NCI-H1930 (cell line): ENCODE results near the gene CCDC7.
"Not testable (repeated sequence)": the region's sequence is repeated elsewhere in the genome, so short reads cannot be mapped to it uniquely, and the experiment has no call there.

ENCODE experiments used
- DNase-seq, 2 experiments: peaks; one replicate each; lab custom pipeline; 2025; lab: John Stamatoyannopoulos, UW

Gene CCDC7

DNA sequence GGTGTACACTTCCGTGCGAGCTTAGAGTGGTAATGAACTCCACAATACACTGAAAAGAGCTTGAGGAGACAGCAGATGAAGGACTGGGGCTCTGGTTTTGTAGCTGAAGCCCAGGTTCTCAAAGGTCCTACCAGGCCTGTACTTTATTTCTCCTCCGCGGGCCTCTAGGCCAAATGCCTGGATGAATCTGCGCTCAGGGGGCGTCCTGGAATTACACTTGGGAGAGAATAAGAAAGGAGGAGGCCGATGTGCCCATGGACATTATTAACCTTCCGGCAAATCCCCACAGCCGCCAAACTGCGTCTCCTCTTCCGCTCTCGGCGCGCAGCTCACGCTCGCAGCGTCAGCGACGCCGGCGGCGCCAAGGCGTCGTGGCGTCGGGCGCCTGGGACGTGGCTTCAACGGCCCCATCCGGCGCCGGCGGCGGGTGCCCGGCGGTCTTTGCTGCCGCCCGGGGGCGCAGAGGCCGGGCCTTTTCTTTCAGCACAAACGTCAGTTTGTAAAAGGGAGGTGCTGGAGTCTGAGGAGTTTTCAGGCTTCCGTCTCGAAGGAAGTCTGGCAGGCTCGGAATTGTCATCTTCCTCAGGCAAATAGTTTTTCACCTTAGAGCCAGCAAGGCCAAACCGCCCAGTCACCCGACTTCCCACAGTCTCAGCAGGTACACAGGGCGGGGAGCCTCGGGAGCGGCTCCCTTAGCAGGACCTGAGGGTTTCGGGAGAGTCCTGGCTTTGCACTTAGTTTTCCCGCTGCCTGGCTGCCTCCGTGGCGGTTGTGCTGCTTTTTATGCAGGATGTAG is at the start of gene CCDC7:
TSS of gene CCDC7 (plus strand) at position 401 of the 796 bp plus-strand sequence. CDS start 5,503 bp downstream, outside the sequence.
- DNase-seq = peak; percentile 12 to 59

DNA sequence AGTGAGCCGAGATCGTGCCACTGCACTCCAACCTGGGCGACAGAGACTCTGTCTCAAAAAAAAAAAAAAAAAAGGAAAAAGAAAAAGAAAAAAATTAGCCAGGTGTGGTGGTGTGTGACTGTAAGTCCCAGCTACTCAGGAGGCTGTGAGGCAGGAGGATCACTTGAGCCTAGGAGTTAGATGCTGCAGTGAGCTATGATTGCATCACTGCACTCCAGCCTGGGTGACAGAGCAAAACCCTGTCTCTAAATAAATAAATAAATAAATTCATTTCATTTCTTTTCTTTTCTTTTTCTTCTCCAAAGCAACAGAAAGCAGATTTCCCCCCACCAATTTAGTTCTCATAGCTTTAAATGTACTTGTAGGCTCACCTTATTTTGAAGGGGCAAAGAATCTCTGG is 48.8 kb upstream of the CCDC7 start:
- not testable (repeated sequence) for DNase-seq

DNA sequence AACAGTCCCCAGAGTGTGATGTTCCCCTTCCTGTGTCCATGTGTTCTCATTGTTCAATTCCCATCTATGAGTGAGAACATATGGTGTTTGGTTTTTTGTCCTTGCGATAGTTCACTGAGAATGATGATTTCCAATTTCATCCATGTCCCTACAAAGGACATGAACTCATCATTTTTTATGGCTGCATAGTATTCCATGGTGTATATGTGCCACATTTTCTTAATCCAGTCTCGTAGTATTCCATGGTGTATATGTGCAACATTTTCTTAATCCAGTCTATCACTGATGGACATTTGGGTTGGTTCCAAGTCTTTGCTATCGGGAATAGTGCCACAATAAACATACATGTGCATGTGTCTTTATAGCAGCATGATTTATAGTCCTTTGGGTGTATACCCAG is 46.2 kb upstream of the CCDC7 start:
- not testable (repeated sequence) for DNase-seq

DNA sequence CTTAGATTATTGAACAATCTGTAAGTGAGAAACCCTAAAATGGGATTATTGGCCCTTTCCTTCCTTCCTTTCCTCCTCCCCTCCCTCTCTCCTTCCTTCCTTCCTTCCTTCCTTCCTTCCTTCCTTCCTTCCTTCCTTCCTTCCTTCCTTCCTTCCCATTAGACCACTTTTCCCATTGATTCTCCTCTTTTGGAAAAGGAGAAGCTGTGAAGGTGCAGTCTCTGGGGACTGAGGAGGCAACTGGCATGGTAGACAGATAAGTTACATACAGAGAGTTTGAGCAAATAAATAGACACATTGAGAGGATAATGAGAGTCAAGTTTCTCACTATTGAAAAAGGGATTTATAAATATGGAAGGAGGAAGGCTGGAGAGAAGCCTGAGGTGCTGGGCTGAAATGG is 45.0 kb upstream of the CCDC7 start:
- no peak for DNase-seq

DNA sequence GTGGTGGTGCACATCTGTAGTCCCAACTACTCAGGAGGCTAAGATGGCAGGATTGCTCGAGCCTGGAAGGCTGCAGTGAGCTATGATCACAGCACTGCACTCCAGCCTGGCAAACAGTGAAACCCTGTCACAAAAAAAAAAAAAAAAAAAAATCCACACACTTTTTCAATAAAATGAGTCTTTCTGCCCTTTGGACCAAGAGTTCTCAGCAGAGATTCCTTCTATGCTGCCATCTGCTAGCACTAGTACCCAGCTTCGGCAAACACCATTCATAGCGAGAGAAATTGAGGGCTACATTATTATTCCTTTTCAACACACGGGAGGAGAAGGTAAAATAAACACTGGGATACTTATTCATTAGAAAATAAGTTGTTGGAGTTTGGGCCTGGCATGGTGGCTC is 43.4 kb upstream of the CCDC7 start:
- DNase-seq = no peak

DNA sequence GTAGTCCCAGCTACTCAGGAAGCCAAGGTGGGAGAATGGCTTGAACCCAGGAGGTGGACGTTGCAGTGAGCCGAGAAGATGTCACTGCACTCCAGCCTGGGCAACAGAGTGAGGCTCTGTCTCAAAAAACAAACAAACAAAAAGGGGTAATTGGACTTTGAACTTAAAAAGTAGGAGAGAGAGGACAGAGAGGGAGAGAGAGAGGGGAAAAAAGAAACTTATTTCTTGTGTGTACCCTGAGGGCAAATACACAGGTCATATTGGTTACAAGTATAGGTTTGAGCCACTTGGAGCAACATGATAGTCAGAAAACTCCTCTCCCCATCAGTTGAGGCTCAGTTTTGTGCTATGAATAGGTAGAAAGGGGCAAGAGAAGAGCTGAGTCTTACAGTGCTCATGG is 42.8 kb upstream of the CCDC7 start:
- DNase-seq = no peak

DNA sequence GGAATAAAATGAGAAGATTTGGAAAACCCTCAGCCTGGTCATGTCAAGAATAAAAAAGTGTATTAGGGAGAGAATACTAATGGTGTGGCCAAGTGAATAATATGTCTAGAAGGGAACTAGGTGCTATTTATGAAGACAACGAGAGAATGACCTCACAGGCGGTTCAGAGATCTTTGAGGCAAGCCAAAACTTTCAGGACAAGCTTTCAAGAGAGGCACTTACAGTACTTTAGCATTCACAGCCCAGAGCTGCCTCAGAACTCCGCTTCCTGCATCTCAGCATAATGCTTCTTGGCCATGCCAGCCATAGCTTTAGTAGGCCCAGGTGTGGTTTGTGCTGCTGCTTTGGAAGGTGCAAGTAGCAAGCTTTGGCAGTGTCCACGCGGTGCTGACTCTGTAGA is 37.2 kb upstream of the CCDC7 start:
- DNase-seq = no peak

DNA sequence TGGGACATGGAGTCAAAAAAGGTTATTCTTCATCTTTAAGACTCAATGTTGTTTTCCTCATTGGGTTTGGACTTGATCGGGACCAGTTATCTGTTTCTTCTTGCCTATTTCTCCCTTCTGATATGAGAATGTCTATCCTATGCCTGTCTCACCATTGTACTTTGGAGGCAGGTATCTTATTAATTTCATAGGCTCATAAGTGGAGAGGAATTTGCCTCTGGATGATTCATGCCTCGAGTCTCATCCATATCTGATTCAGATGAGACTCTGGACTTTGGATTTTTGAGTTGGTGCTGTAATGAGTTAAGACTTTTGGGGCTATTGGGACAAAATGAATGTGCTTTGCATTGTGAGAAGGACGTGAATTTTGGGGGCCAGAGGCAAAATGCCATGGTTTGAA is 36.2 kb upstream of the CCDC7 start:
- DNase-seq = no peak

DNA sequence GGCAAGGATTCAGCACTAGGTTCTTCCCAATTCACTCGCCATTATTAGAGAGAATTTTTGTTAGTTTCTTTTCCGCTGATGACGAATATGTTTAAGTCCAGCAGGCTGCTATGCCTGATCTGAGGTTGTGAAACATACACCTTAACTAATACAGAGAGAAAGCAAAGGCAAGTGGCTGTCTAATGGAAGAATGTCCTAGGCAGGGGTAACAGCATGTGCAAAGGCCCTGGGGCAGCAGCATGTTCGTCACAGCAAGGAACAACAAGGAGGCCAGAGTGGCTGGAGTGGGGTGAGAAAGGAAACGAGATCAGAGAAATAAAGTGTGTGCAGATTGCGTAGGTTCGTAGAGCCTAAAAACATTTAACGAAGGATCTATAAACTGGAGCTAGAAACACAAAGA is 35.4 kb upstream of the CCDC7 start:
- DNase-seq = no peak

DNA sequence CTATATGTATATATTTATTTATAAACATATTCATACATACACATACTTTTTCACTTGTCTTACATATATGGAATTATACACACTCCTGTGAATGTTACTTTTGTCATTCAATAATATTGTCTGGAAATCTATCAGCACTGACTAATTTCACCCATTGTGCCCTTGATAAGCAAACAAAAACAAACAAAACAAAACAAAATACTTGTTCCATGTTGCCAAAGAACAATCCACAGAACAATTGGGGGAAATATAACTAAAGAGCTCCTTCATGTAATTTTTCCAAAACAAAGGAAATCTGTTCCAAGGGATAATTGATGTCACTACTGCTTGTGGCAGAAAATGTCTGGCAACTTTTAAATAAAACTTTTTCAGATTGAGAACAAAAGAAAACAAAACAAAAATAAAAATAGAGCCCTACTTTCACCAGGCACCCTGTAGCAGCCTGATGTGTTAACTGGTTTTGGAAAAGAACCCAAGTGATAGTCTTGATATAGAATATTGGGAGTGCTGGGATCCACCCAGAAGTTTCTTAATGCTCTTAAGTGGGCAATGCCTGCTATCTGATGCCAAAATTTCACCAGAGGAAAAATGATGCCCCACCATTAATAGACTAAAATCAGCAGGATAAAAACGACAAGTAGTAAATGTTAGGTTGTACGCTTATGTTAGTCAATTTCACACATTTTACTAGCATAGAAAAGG is 34.0 kb upstream of the CCDC7 start:
- no peak for DNase-seq

DNA sequence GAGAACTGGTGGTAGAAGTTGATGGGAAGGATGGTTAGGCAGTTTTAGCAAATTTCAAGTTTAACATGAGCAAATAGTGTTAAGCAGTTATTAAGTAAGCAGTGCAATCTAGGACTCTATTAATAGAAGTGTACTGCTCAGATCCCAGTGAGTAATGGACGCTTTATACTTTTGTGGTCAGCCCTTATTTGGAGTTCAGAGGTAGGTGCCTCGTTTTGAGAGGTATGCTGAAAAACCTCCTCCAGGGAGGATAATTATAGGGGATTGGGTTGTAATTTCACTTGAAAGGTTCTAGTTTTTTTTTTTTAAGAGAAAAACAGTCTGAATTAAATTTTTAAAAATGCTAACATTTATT is 33.5 kb upstream of the CCDC7 start:
- no peak for DNase-seq

DNA sequence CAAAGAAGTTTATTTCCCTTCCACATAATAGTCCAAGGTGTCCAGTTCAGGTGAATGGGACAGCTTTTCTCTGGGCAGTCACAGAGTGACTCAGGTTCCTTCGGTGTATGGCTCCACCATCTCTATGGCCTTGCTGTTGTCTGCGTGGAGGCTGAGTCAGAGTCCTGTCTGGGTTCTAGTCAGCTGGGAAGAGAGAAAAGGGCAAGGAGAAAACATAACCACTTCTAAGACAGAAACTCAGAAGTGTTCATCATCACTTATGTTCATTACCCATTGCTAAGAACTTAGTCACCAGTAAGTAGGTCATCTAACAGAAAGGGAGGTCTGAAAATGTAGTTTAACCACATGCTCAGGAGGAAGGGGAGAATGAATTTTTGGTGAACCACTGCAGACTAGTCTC is 32.4 kb upstream of the CCDC7 start:
- no peak for DNase-seq

DNA sequence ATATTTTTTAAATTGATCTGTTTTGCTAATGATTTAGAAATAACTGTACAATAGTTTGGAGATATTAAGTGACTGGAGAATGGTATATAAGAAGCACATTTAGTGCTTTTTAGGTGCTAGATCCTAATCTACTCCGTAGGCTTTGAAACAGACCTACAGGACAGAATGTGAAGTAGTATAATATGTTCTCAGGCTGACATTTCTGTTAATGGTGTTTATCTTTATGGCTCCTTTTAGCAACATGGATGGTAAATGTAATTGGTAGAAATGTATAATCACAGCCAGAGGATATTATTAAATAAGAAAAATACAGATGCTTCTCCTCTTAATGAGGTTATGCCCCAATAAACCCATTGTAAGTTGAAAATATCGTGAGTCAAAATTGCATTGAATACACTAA is 30.6 kb upstream of the CCDC7 start:
- no peak for DNase-seq

DNA sequence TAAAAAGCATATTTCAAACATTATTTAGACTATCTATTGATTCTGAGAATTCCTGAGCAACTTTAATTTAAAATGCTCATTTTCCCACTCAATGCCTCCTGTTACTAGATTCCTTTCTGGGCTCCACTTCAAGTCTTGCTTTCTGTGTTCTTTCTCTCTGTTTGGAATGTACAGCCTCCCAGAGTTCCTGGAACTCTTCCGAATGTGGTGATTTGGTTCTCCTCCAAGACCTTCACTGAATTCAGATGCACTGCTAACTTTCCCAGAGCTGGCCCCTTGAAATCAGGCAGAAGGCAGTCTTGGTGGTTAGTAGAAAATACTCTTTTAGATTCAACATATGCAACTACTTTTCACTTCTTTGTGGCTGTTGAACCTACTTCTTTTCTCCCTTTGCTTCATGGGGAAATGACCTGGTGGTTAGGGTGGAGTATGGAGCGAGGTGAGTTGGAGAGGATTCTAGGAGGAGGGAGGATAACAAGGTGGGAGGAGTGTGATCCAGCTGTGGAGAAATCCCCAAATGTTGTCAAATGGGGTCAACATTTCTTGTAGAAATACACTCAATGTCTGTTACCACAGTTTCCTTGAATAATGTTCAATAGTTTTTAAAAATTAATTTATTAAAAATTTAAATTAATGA is 27.9 kb upstream of the CCDC7 start:
- no peak for DNase-seq

DNA sequence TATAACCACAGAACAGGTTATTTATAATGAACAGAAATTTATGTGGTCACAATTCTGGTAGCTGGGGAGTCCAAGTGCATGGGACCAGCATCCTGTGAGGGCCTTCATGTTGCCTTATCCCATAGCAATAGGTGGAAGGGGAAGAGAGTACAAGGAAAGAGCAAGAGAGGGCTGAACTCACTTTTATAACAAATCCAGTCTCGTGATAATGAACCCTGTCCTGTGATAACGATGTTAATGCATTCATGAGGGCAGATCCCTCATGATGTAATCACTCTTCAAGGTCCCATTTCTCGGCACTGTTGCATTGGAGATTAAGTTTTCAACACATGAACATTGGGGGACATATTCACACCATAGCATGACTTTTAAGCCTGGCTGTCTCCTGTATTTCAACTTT is 27.4 kb upstream of the CCDC7 start:
- DNase-seq = no peak

DNA sequence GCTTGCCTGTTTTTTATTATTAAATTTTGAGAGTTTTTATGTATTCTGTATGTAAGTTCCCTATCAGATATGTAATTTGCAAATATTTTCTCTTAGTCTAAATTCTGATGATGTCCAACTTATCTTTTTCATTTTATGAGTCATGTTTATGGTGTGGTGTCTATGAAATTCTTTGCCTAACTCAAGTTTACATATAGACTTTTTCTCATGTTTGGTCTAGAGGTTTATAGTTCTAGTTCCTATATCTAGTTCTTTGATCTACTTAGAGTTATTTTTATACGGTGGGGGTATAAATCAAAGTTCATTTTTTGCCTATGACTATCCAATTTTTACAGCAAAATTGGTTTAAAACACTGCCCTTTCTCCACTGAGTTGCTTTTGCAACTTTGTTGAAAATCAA is 26.3 kb upstream of the CCDC7 start:
- DNase-seq = no peak

DNA sequence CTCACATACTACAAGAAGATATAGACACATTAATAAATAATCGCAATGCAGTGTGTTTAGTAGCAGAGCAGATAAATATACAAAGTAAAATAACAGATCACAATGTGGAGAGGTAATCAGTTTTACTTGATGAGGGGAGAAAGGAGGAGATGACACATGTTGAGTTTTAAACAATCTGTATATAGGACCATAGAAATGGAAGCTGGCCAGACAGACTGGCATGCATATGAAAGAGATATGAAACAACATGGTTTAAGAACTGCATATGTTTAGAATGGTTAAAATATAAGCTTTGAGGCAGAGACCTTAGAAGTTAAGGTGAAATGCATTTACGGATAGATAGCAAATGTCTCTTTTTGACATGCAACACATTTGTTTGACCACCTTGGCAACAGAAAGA is 19.8 kb upstream of the CCDC7 start:
- DNase-seq = no peak

DNA sequence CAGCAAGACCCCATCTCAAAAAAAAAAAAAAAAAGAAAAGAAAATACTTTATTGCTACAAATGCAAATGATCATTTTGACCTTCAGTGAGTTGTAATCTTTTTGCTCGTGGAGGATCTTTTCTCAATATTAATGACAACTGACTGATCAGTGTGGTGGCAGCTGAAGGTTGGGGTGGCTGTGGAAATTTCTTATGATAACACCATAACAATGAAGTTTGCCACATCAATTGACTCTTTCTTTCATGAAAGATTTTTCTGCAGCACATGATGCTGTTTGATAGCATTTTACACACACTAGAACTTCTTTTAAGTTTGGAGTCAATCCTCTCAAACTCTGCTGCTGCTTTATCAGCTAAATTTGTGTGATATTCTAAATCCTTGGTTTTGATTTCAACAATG is 12.4 kb upstream of the CCDC7 start:
- DNase-seq = no peak

DNA sequence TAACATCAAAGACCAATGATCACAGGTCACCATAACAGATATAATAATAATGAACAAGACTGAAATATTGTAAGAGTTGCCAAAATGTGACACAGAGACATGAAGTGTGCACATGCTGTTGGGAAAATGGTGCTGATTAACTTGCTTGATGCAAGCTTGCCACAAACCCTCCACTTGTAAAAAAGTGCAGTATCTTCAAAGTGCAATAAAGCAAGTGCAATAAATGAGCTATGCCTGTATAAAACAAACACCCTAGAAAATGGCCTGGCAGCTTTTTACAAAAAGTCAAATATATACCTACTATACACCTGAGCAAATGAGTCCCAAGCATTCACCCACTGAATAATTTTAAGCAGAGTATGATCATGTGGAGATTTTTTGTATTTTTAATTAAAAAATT is 9.7 kb upstream of the CCDC7 start:
- no peak for DNase-seq

DNA sequence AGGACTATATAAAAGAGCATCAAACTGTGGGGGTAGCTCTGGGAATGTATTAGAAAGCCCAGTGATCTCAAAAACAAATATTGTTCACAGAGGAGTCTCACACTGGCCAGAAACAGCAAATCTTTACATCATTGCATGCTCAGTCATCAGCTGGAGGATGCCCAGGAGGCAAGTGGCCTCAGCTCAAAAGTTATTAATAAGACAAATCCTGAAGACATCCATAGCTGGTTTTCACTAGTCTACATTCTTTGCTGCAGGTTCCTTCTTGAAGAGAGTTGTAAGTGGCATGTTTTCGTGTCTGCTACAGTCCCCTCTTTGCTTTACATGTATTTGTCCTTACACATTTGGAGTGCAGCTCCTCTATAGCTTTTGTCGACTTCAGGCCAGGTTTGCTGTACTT is 8.6 kb upstream of the CCDC7 start:
- no peak for DNase-seq

DNA sequence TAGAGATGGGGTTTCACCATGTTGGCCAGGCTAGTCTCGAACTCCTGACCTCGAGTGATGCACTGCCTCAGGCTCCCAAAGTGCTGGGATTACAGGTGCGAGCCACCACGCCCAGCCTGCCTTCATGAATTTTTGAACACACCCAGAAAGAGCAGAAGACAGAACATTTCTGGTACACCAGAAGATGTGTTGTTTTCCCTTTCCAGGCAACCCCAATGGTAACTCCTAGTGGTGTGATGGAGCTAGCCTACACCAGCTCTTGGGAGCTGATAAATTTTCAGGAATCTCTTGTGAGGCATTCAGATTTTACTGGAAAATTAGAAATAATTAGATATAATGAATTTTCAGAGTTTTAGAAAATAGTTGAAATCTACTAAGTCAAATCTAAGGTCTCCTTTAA is 904 bp upstream of the CCDC7 start:
- DNase-seq = no peak

DNA sequence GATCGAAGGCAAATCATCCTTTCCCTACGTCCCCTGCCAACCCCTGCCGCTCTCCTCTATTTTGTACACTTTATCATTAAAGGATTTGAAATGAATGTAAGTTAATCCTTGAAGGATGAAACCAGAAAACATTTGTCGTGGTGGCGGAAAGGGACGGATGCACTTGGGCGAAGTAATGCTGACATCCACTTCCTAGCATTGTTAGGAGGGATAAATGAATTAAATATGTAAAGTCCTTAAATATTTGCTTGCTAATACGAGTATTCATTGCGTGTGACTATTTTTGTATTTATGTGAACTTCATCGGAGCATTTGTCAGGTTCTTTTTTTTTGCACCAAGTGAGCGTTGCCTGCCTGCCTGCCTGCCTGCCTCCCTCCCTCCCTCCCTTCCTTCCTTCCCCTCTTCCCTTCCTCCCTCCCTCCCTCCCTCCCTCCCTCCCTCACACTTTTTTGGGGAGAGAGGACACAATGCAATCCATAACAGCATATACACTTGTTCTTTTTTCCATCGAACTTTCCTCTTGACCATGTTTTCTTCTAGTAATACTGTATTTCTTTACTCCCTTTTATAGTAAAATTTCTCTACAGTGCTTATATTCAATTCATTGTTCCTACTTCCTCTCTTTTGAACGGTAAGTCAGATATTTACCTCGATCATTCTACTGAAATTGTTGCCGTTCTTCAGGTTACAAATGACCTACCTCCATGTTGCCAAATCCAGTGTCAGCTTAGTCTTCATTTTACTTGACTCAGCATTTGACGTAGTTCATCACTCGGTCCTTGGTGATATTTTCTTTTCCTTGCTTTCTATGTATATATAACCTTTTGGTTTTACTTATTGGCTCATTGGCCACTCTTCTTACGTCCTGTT is 831 bp downstream of the CCDC7 start:
- no peak for DNase-seq
